Measurements from ENCODE around the gene BAG5.

Gene BAG5

GRCh38 chr14:103563226-103563620 is 766 bp upstream of the BAG5 start:
- DNase-seq: no peak

GRCh38 chr14:103562179-103562428 is 353 bp downstream of the BAG5 start:
- no peak for DNase-seq

GRCh38 chr14:103561381-103562178 is 877 bp downstream of the BAG5 start:
- no peak for DNase-seq

GRCh38 chr14:103560691-103561090 is 1.8 kb downstream of the BAG5 start:
- DNase-seq: no peak

- DNase-seq: no peak
Observed at GRCh38 chr14:103559766-103560165, 2.7 kb downstream of the BAG5 start.

- no peak for DNase-seq
Observed at GRCh38 chr14:103558071-103558882, 4.2 kb downstream of the BAG5 start.

GRCh38 chr14:103556946-103557758 is 5.3 kb downstream of the BAG5 start:
- DNase-seq: no peak

GRCh38 chr14:103555559-103556337 is 6.7 kb downstream of the BAG5 start:
- no peak for DNase-seq

GRCh38 chr14:103552846-103553210 is 9.6 kb downstream of the BAG5 start:
- DNase-seq: no peak

- DNase-seq: no peak
Observed at GRCh38 chr14:103552011-103552845, 10.2 kb downstream of the BAG5 start.

GRCh38 chr14:103551338-103551762 is 11.1 kb downstream of the BAG5 start:
- no peak for DNase-seq

- no peak for DNase-seq
Observed at GRCh38 chr14:103550451-103551337, 11.8 kb downstream of the BAG5 start.

GRCh38 chr14:103549361-103550311 is 12.8 kb downstream of the BAG5 start:
- no peak for DNase-seq

GRCh38 chr14:103548463-103549351 is 13.8 kb downstream of the BAG5 start:
- DNase-seq: no peak

GRCh38 chr14:103547941-103548462 is 14.5 kb downstream of the BAG5 start:
- no peak for DNase-seq

GRCh38 chr14:103547455-103547940 is 15.0 kb downstream of the BAG5 start:
- DNase-seq: no peak

- DNase-seq: peak; percentile 70
Observed at GRCh38 chr14:103546652-103547454, 15.6 kb downstream of the BAG5 start.
